Endothelial cell (in vitro differentiated cells): Measurements from ENCODE around the gene MT1HL1. TPM values are rescaled to one million over a fixed set of nuclear protein-coding genes. Genes with fewer than 3 reads are reported as not detected.

ENCODE experiments used
- DNase-seq: peaks from one replicate; pipeline ENCODE4 v3.0.0; 2021; ENCODE audit warnings: low spot score
- H3K27ac Mint-ChIP-seq: one replicate; pipeline ENCODE4 v1.8.0; 2021; ENCODE audit warnings: mixed read lengths, inconsistent platforms; ENCODE audit not compliant: unreplicated experiment
- H3K27me3 Mint-ChIP-seq: one replicate; pipeline ENCODE4 v1.8.0; 2021; ENCODE audit warnings: mild to moderate bottlenecking, moderate library complexity, mixed read lengths, inconsistent platforms; ENCODE audit not compliant: unreplicated experiment
- H3K36me3 Mint-ChIP-seq: one replicate; pipeline ENCODE4 v1.8.0; 2021; ENCODE audit warnings: mild to moderate bottlenecking, low read depth, mixed read lengths, inconsistent platforms; ENCODE audit not compliant: unreplicated experiment
- H3K4me1 Mint-ChIP-seq: one replicate; pipeline ENCODE4 v1.8.0; 2021; ENCODE audit warnings: mild to moderate bottlenecking, mixed read lengths, inconsistent platforms; ENCODE audit not compliant: unreplicated experiment
- H3K4me3 Mint-ChIP-seq: one replicate; pipeline ENCODE4 v1.8.0; 2021; ENCODE audit warnings: mild to moderate bottlenecking, mixed read lengths, inconsistent platforms; ENCODE audit not compliant: unreplicated experiment
- H3K9me3 Mint-ChIP-seq: one replicate; pipeline ENCODE4 v1.8.0; 2021; ENCODE audit warnings: mixed read lengths, inconsistent platforms; ENCODE audit not compliant: unreplicated experiment
- CTCF ChIP-seq: fragments of 200-600 bp; sonication (generic); IDR thresholded peaks from one replicate; pipeline ENCODE4 v1.5.0; 2021; ENCODE audit warnings: antibody characterized with exemption; ENCODE audit not compliant: unreplicated experiment
- total RNA-seq: library from RNA; stranded (reverse); fragmentation: NEBNext Ultra II Directional; extraction: Animal tissue kit (Norgen Biotek cat#: 25700); gene quantifications from one replicate; pipeline ENCODE4 v1.2.1, GENCODE V29; 2021; ENCODE audit not compliant: unreplicated experiment

The MT1HL1 gene
- total RNA-seq, 1 donor from 2014 or later: not detected

- H3K27me3 Mint-ChIP-seq: no peaks in the 10 kb centered on the region
- H3K9me3 Mint-ChIP-seq: peaks cover 6% of the 10 kb centered on the region
- no peak for TF ChIP-seq CTCF
- no peak overlapping the region for H3K27ac Mint-ChIP-seq
- no peak overlapping the region for H3K4me3 Mint-ChIP-seq
- H3K36me3 Mint-ChIP-seq: peaks cover 5% of the 10 kb centered on the region
- no peak for DNase-seq
- H3K4me1 Mint-ChIP-seq: no peaks in the 10 kb centered on the region
These were observed 21.3 kb upstream of the MT1HL1 start for GRCh38 chr1:237025358-237026074.

GRCh38 chr1:237018896-237019295, 14.7 kb upstream of the MT1HL1 start:
- Mint-ChIP-seq H3K4me3 (no peak overlapping the region), H3K27me3 (no peaks in the 10 kb centered on the region), H3K4me1 (no peaks in the 10 kb centered on the region), H3K36me3 (no peaks in the 10 kb centered on the region), H3K27ac (no peak overlapping the region), H3K9me3 (no peaks in the 10 kb centered on the region)
- no peak for TF ChIP-seq CTCF
- DNase-seq: no peak

GRCh38 chr1:237016626-237017025, 12.4 kb upstream of the MT1HL1 start:
- H3K4me3 Mint-ChIP-seq: no peak overlapping the region
- no peaks in the 10 kb centered on the region for H3K36me3 Mint-ChIP-seq
- no peaks in the 10 kb centered on the region for H3K9me3 Mint-ChIP-seq
- no peak overlapping the region for H3K27ac Mint-ChIP-seq
- TF ChIP-seq CTCF: no peak
- H3K4me1 Mint-ChIP-seq: no peaks in the 10 kb centered on the region
- H3K27me3 Mint-ChIP-seq: no peaks in the 10 kb centered on the region
- DNase-seq: no peak

- H3K9me3 Mint-ChIP-seq: no peaks in the 10 kb centered on the region
- no peaks in the 10 kb centered on the region for H3K36me3 Mint-ChIP-seq
- no peak overlapping the region for H3K27ac Mint-ChIP-seq
- H3K4me1 Mint-ChIP-seq: no peaks in the 10 kb centered on the region
- no peak for DNase-seq
- H3K27me3 Mint-ChIP-seq: no peaks in the 10 kb centered on the region
- no peak for TF ChIP-seq CTCF
- no peak overlapping the region for H3K4me3 Mint-ChIP-seq
These were observed 9.4 kb upstream of the MT1HL1 start for GRCh38 chr1:237013608-237014007.

- H3K9me3 Mint-ChIP-seq: no peaks in the 10 kb centered on the region
- H3K4me3 Mint-ChIP-seq: no peak overlapping the region
- no peak for DNase-seq
- H3K4me1 Mint-ChIP-seq: no peaks in the 10 kb centered on the region
- H3K36me3 Mint-ChIP-seq: no peaks in the 10 kb centered on the region
- no peak overlapping the region for H3K27ac Mint-ChIP-seq
- H3K27me3 Mint-ChIP-seq: no peaks in the 10 kb centered on the region
- TF ChIP-seq CTCF: no peak
These were observed 8.6 kb upstream of the MT1HL1 start for GRCh38 chr1:237012788-237013383.
